Body of pancreas (tissue), 4 donors: ENCODE data around the gene GH1.

Experiments used
- POLR2A ChIP-seq, 3 donors: fragments of 450-650 bp; IDR thresholded peaks; one replicate each; pipeline ENCODE4 v1.6.1; 2016; ENCODE audit warnings: antibody characterized with exemption in 3 of 3, mild to moderate bottlenecking in 2 of 3
- TF ChIP-seq, protein P1 (sequence below), 7 experiments: fragments of 450-650 bp in 4 of 7; fragments of 200-600 bp in 3 of 7; sonication (generic) in 3 of 7; IDR thresholded peaks; one replicate each; pipeline ENCODE4 v1.5.1; 2016 to 2019; ENCODE audit warnings: antibody characterized with exemption in 7 of 7

DNA sequence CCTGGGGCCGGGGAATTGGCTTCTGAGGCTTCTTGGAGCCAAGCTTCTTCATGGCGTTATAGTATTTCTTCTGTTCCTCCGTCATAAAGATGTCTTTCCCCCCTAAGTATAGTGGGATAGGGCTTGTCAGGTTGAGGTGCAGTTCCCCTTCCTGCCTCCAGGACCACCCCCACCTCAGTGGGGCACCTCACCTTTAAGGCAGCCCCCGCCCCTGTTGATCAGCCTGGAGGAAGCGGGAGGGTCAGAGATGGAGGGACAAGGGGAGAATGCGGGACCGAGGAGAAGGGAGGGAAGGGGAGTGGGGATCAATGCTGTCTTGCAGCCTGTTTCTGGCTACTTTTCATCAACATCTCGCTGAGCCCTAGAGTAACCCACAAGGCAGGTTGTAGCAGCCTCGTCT lies 25.1 kb upstream of the GH1 start:
- TF ChIP-seq, protein P1, sequence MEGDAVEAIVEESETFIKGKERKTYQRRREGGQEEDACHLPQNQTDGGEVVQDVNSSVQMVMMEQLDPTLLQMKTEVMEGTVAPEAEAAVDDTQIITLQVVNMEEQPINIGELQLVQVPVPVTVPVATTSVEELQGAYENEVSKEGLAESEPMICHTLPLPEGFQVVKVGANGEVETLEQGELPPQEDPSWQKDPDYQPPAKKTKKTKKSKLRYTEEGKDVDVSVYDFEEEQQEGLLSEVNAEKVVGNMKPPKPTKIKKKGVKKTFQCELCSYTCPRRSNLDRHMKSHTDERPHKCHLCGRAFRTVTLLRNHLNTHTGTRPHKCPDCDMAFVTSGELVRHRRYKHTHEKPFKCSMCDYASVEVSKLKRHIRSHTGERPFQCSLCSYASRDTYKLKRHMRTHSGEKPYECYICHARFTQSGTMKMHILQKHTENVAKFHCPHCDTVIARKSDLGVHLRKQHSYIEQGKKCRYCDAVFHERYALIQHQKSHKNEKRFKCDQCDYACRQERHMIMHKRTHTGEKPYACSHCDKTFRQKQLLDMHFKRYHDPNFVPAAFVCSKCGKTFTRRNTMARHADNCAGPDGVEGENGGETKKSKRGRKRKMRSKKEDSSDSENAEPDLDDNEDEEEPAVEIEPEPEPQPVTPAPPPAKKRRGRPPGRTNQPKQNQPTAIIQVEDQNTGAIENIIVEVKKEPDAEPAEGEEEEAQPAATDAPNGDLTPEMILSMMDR (IDR thresholded peaks at IDR 0.05), result no peak
- no peak for TF ChIP-seq POLR2A (IDR thresholded peaks at IDR 0.05)
